ENCODE data around the gene KCNAB2.
A peak's percentile ranks its signal among the peaks of the same experiment; 100 is the strongest.

Gene KCNAB2

GRCh38 chr1:6116137-6116536 lies 70.4 kb downstream of the KCNAB2 start:
- TF ChIP-seq CTCF (conservative IDR thresholded peaks at IDR 0.05; ENCODE audit: control insufficient read depth, insufficient read depth, low read depth, low read length), result no peak
- H3K4me3 ChIP-seq (ENCODE audit: control insufficient read depth, low read depth, low read length), result no peak overlapping the region
- peak; percentile 43 for DNase-seq (ENCODE audit: low read depth)

DNA sequence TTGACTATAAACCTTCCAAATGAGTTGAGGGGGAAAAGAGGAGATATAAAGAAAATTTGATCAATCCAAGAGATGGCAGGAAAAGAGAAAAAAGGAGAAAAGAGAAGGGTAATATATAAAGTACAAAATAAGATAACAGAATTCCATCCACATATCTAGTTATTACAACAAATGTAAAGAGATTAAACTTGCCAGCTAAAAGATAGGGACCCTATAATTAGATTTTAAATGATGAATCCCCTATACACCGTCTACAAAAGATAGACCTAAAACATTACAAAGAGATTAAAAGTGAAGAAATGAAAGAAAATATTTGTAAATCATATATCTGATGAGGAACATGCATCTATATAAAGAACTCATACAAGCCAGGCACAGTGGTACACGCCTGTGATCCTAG lies 71.4 kb downstream of the KCNAB2 start:
- TF ChIP-seq CTCF (conservative IDR thresholded peaks at IDR 0.05; ENCODE audit: control insufficient read depth, insufficient read depth, low read depth, low read length), result no peak
- no peak for DNase-seq (ENCODE audit: low read depth)

GRCh38 chr1:6117624-6118023 lies 71.9 kb downstream of the KCNAB2 start:
- no peak for TF ChIP-seq CTCF (conservative IDR thresholded peaks at IDR 0.05; ENCODE audit: control insufficient read depth, insufficient read depth, low read depth, low read length)
- DNase-seq (ENCODE audit: low read depth), result no peak

More for the DNA sequence above, 71.4 kb downstream of the KCNAB2 start:
- H3K4me3 ChIP-seq (ENCODE audit: control insufficient read depth, low read depth, low read length), result no peak overlapping the region

GRCh38 chr1:6118415-6118814 lies 72.7 kb downstream of the KCNAB2 start:
- no peak for TF ChIP-seq CTCF (conservative IDR thresholded peaks at IDR 0.05; ENCODE audit: control insufficient read depth, insufficient read depth, low read depth, low read length)
- no peak overlapping the region for H3K4me3 ChIP-seq (ENCODE audit: control insufficient read depth, low read depth, low read length)
- peak; percentile 46 for DNase-seq (ENCODE audit: low read depth)

More at GRCh38 chr1:6117624-6118023, 71.9 kb downstream of the KCNAB2 start:
- no peak overlapping the region for H3K4me3 ChIP-seq (ENCODE audit: control insufficient read depth, low read depth, low read length)

DNA sequence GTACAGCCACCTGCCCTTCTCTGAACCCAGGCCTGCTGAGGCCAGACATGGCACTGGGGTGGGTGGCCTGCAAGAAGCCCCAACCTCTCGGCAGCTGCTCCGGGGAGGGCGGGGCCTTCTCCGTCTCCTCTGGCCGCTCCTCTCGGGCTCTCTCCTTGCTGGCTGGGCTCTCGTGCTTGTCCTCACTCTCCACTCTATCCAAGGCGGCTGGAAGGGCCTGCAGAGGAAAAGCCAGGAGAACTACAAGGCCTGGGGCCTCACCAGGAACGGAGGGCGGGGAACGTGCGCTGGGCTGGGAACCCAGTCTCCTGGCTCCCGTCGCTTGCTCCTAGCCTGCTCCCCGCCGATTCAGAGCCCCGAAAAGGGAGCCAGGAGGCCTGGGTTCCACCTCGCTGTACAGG lies 75.3 kb downstream of the KCNAB2 start:
- H3K4me3 ChIP-seq (ENCODE audit: control insufficient read depth, low read depth, low read length), result no peak overlapping the region
- DNase-seq (ENCODE audit: low read depth), result no peak
- no peak for TF ChIP-seq CTCF (conservative IDR thresholded peaks at IDR 0.05; ENCODE audit: control insufficient read depth, insufficient read depth, low read depth, low read length)

GRCh38 chr1:6121651-6122370 lies 76.1 kb downstream of the KCNAB2 start:
- no peak overlapping the region for H3K4me3 ChIP-seq (ENCODE audit: control insufficient read depth, low read depth, low read length)
- no peak for TF ChIP-seq CTCF (conservative IDR thresholded peaks at IDR 0.05; ENCODE audit: control insufficient read depth, insufficient read depth, low read depth, low read length)
- no peak for DNase-seq (ENCODE audit: low read depth)
